Measurements from ENCODE around the gene TMEM121.
"Not testable (repeated sequence)": the region's sequence is repeated elsewhere in the genome, so short reads cannot be mapped to it uniquely, and the experiment has no call there.

TMEM121 gene

DNA sequence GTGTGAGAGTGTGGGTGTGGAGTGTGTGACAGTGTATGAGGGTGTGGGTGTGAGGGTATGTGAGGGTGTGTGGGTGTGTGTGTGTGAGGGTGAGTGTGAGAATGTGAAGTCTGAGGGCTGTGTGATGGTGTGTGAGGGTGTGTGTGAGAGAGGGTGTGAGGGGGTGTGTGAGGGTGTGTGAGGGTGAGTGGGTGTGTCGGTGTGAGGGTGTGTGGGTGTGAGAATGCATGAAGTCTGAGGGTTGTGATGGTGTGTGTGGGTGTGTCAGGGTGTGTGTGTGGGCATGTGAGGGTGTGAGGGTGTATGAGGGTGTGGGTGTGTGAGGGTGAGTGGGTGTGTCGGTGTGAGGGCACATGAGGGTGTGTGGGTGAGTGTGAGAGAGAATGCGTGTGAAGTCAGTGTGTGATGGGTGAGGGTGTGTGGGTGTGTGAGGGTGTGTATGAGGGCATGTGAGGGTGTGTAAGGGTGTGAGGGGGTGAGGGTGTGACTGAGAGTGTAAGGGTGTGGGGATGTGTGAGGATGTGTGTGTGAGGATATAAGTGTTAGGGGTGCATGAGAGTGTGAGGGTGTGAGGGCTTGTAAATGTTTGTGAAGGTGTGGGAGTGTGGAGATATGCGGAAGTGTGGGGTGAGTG is 36.4 kb downstream of the TMEM121 start:
- TF ChIP-seq CTCF (IDR thresholded peaks at IDR 0.05; ENCODE audit: borderline replicate concordance, control extremely low read depth, extremely low read depth, insufficient read depth, missing control alignments): no peak
- DNase-seq (ENCODE audit: low spot score): no peak
- in situ Hi-C loops (cut with MboI; ENCODE audit: low sequenced_read_pairs, unreplicated experiment): no loop called here

DNA sequence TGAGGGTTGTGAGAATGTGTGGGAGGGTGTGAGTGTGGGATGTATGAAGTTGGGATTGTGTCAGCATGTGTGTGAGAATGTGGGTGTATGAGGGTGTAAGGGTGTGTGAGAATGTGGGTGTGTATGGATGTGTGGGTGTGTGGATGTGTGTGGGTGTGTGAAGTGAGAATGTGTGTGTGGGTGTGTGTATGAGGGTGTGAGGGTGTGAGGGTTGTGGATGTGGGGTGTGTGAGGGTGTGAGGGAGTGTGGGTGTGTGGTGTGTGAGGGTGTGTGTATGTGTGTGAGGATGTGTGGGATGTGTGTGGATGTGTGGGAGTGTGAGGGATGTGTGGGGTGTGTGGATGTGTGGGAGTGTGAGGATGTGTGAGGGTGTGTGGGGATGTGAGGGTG is 37.0 kb downstream of the TMEM121 start:
- no peak for DNase-seq (ENCODE audit: low spot score)
- no peak for TF ChIP-seq CTCF (IDR thresholded peaks at IDR 0.05; ENCODE audit: borderline replicate concordance, control extremely low read depth, extremely low read depth, insufficient read depth, missing control alignments)
- in situ Hi-C loops (cut with MboI; ENCODE audit: low sequenced_read_pairs, unreplicated experiment): no loop called here

DNA sequence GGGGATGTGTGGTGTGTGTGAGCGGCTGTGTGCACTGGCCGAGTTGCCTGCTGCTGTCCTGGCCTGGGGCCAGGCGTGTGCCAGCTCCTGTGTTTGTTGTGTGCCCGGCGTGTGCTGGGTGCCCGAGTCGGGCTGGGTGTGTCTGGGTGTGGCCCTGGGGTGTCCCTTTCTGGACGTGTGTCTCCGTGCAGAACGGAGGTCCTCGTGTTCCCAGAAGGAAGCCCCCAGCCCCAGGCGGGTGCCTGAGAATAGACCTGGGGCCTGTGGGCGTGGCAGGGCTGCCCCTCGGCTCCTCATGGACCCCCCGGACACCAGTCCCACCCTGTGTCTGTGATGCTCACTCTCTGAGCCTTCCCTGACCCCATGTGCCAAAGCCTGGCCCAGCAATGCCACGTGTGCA is 38.2 kb downstream of the TMEM121 start:
- in situ Hi-C loops (cut with MboI; ENCODE audit: low sequenced_read_pairs, unreplicated experiment); DNase-seq (ENCODE audit: low spot score): not testable (repeated sequence)

DNA sequence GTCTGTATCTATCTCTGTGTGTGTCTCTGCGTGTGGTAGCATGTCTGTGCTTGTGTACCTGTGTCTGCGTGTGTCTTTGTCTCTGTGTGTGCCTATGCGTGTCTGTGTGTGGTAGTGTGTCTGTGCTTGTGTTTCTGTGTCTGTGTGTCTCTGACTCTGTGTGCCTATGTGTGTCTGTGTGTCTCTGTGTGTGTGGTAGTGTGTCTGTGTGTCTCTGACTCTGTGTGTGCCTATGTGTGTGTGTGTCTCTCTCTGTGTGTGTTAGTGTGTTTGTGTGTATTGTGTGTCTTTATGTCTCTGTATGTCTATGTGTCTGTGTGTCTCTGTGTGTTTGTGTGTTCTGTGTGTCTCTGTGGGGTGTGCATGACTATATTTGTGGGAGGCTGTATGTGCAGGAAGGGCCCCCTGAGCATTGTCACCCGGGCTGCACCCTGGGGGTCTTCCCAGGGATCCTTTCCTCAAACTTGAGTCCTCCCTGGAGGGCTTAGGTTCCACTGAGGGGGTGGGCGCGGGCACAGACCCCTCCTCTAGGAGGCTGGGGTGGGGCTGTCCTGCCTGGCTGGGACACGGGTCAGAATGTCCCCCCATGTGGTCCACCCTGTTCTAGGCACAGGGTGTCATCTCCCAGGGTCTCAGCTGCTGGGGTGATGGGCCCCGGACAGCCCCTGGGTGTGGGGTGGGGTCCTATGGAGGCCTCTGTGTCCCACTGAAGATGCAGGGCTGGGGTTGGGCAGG is 39.0 kb downstream of the TMEM121 start:
- DNase-seq (ENCODE audit: low spot score); in situ Hi-C loops (cut with MboI; ENCODE audit: low sequenced_read_pairs, unreplicated experiment): not testable (repeated sequence)

DNA sequence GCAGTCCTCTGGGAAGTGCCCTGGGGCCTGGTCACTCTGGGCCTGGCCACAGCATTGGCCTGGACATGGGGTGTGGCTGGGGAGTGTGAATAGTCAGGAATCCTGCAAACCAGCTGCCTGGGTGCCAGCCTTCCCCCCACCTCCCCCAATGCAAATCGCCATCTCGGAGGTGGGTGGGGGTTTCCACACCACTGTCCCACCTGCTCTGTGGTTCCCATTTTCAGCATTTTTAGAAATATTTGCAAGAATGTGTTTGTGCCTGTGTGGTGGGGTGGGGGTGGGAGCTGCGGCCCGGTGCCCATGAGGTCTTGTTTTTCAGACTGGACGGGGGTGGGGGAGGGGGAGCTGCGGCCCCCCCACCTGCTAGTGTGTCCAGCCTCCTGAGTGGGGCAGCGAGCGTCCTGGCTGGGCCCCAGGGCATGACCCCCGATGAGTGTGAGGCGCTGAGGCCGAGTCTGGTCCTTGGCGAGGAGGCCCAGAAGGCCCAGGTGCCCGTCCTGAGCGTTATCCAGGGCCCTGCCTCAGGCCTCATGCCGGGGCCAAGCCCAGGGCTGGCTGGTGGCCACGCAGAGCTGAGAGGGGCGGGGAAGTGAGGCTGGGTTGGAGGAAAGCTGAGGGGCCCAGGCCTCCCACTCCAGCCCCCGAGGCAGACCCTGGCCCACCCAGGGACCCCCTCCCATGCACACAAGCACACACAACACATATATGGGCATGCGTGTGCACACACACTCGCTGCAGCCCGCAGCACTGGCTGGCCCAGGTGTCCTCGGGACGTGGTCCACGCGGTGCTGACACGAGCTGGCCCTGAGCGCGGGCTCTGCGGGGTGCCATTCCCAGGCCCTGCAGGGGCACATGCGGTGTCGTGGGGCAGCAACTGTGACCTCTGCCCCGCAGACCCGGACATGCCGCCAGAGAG is 40.1 kb downstream of the TMEM121 start:
- DNase-seq (ENCODE audit: low spot score); in situ Hi-C loops (cut with MboI; ENCODE audit: low sequenced_read_pairs, unreplicated experiment): not testable (repeated sequence)

GRCh38 chr14:105567164-105568103 is 41.1 kb downstream of the TMEM121 start:
- in situ Hi-C loops (cut with MboI; ENCODE audit: low sequenced_read_pairs, unreplicated experiment); DNase-seq (ENCODE audit: low spot score): not testable (repeated sequence)

DNA sequence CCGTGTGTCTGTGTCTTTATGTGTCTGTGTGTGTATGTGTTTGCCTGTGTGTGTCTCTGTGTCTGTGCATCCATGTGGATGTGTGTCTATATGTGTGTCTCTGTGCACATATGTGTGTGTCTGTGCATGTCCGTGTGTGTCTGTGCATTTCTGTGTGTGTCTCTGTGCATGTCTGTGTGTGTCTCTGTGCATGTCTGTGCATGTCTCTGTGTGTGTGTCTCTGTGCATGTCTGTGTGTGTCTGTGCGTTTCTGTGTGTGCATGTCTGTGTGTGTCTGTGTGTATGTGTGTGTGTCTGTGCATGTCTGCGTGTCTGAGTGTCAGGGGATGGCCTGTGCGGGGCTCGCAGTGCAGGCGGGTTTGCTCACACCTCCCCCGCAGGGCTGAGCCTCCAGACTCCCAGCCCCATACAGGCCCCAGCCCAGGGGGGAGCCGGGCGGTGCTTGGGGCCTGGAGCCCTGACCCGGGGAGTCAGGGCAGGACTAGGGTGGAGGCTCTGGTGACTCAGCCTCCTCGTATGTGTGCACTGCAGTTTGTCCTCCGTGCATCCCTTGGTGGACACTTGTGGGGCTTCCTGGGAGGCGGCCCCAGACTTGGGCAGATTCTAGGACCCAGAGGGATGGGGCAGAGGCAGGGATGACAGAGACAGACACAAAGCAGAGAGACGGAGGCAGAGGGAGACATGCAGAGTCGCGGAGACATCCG is 41.9 kb downstream of the TMEM121 start:
- in situ Hi-C loops (cut with MboI; ENCODE audit: low sequenced_read_pairs, unreplicated experiment); DNase-seq (ENCODE audit: low spot score): not testable (repeated sequence)

DNA sequence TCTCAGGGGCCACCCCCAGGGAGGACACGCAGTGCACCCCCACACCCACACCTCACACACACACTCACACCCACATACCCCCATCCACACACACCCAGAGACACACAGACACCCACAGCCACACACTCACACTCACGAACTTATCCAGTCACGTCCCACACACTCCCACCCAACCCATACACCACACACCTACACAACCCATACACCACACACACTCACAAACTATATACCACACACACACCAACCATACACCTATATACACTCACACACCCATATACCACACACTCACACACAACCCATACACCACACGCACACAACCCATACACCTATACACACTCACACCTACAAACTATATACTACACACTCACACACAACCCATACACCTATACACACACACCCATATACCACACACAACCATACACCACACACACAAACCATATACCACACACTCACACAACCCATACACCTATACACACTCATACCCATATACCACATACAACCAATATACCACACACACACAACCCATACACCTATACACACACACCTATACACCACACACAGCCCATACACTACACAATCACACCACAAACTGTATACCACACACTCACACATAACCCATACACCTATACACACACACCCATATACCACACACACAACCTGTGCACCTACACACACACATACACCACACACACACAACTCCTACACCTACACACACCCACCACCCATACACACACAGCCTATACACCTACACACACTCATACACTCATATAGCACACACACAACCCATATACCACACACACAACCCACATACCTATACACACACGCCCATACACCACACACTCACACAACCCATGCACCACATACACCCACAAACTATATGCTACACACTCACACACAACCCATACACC is 42.7 kb downstream of the TMEM121 start:
- no peak for TF ChIP-seq CTCF (IDR thresholded peaks at IDR 0.05; ENCODE audit: borderline replicate concordance, control extremely low read depth, extremely low read depth, insufficient read depth, missing control alignments)
- DNase-seq (ENCODE audit: low spot score): no peak
- in situ Hi-C loops (cut with MboI; ENCODE audit: low sequenced_read_pairs, unreplicated experiment): no loop called here

Measured in GM13976 (cell line).